H9 (cell line): ENCODE results near the gene TNK2. TPM values are rescaled to one million over a fixed set of nuclear protein-coding genes. Genes with fewer than 3 reads are reported as not detected.

Source experiments
- DNase-seq: peaks from one replicate; pipeline ENCODE4 v3.0.0-alpha.2; 2017
- H2AFZ ChIP-seq: one replicate; pipeline ENCODE4 v1.6.1; 2013; ENCODE audit warnings: mild to moderate bottlenecking, low read length, control low read depth, moderate library complexity
- H2AK5ac ChIP-seq: 2 replicates; pipeline ENCODE4 v1.6.1; 2013; ENCODE audit warnings: low read length, control low read depth, mixed read lengths; ENCODE audit not compliant: insufficient read length
- H2BK120ac ChIP-seq: one replicate; pipeline ENCODE4 v1.6.1; 2013; ENCODE audit warnings: low read depth, mild to moderate bottlenecking, low read length, control low read depth, inconsistent platforms; ENCODE audit not compliant: poor library complexity, severe bottlenecking
- H2BK12ac ChIP-seq: 2 replicates; pipeline ENCODE4 v1.6.1; 2013; ENCODE audit warnings: low read length, control low read depth, mixed read lengths, low read depth; ENCODE audit not compliant: insufficient read length
- H2BK15ac ChIP-seq: 2 replicates; pipeline ENCODE4 v1.6.1; 2013; ENCODE audit warnings: low read depth, low read length, control low read depth
- H2BK20ac ChIP-seq: one replicate; pipeline ENCODE4 v1.6.1; 2013; ENCODE audit warnings: low read depth, mild to moderate bottlenecking, low read length, control low read depth, inconsistent platforms; ENCODE audit not compliant: poor library complexity, severe bottlenecking
- H2BK5ac ChIP-seq: 2 replicates; pipeline ENCODE4 v1.6.1; 2013; ENCODE audit warnings: low read length, control low read depth, mixed read lengths; ENCODE audit not compliant: insufficient read length
- H3K14ac ChIP-seq: 2 replicates; pipeline ENCODE4 v1.6.1; 2013; ENCODE audit warnings: low read length, control low read depth; ENCODE audit not compliant: insufficient read depth
- H3K18ac ChIP-seq: 2 replicates; pipeline ENCODE4 v1.6.1; 2013; ENCODE audit warnings: low read depth, mild to moderate bottlenecking, mixed read lengths, low read length, control low read depth; ENCODE audit not compliant: insufficient read length
- H3K23ac ChIP-seq: 2 replicates; pipeline ENCODE4 v1.6.1; 2013; ENCODE audit warnings: low read length, control low read depth, mixed read lengths, low read depth; ENCODE audit not compliant: insufficient read length
- H3K23me2 ChIP-seq: 2 replicates; pipeline ENCODE4 v1.6.1; 2013; ENCODE audit warnings: low read depth, mild to moderate bottlenecking, mixed read lengths, low read length, control low read depth; ENCODE audit not compliant: insufficient read length, poor library complexity, severe bottlenecking
- H3K27ac ChIP-seq: 2 replicates; pipeline ENCODE4 v1.5.1; 2013; ENCODE audit warnings: low read length, control low read depth, mixed read lengths, low read depth; ENCODE audit not compliant: insufficient read length
- H3K27me3 ChIP-seq: 2 replicates; pipeline ENCODE4 v1.6.1; 2013; ENCODE audit warnings: low read length, control low read depth, inconsistent platforms; ENCODE audit not compliant: insufficient read depth
- H3K4ac ChIP-seq: 2 replicates; pipeline ENCODE4 v1.6.1; 2013; ENCODE audit warnings: low read depth, mild to moderate bottlenecking, control low read depth, inconsistent platforms, low read length, moderate library complexity
- H3K4me1 ChIP-seq: 2 replicates; pipeline ENCODE4 v1.6.1; 2013; ENCODE audit warnings: low read length, control low read depth, inconsistent platforms; ENCODE audit not compliant: insufficient read depth
- H3K4me2 ChIP-seq: 2 replicates; pipeline ENCODE4 v1.6.1; 2013; ENCODE audit warnings: low read length, control low read depth, mixed read lengths; ENCODE audit not compliant: insufficient read length, insufficient read depth
- H3K56ac ChIP-seq: 2 replicates; pipeline ENCODE4 v1.6.1; 2013; ENCODE audit warnings: low read depth, mild to moderate bottlenecking, mixed read lengths, low read length, control low read depth; ENCODE audit not compliant: insufficient read length
- H3K79me1 ChIP-seq: 2 replicates; pipeline ENCODE4 v1.6.1; 2013; ENCODE audit warnings: low read depth, mild to moderate bottlenecking, moderate library complexity, low read length, control low read depth, inconsistent platforms; ENCODE audit not compliant: insufficient read depth, poor library complexity, severe bottlenecking
- H3K79me2 ChIP-seq: 2 replicates; pipeline ENCODE4 v1.6.1; 2013; ENCODE audit warnings: low read length, control low read depth, inconsistent platforms; ENCODE audit not compliant: insufficient read depth
- H3K9ac ChIP-seq: 2 replicates; pipeline ENCODE4 v1.6.1; 2013; ENCODE audit warnings: low read length, control low read depth, mixed read lengths; ENCODE audit not compliant: insufficient read length; ENCODE audit errors: extremely low read depth
- H3K9me3 ChIP-seq: one replicate; pipeline ENCODE4 v1.6.1; 2013; ENCODE audit warnings: low read depth, low read length, inconsistent platforms; ENCODE audit not compliant: control insufficient read depth
- H3T11ph ChIP-seq: one replicate; pipeline ENCODE4 v1.6.1; 2013; ENCODE audit warnings: mild to moderate bottlenecking, low read length, control low read depth, inconsistent platforms
- H4K20me1 ChIP-seq: one replicate; pipeline ENCODE4 v1.6.1; 2013; ENCODE audit not compliant: control insufficient read depth, insufficient read length, insufficient read depth
- H4K5ac ChIP-seq: 2 replicates; pipeline ENCODE4 v1.6.1; 2013; ENCODE audit warnings: low read depth, mild to moderate bottlenecking, mixed read lengths, low read length, control low read depth; ENCODE audit not compliant: insufficient read length
- H4K8ac ChIP-seq: replicated peaks from 2 replicates; pipeline ENCODE4 v1.6.1; 2013; ENCODE audit warnings: low read length, control low read depth, mixed read lengths, low read depth; ENCODE audit not compliant: insufficient read length
- H4K91ac ChIP-seq: 2 replicates; pipeline ENCODE4 v1.6.1; 2013; ENCODE audit warnings: low read depth, mild to moderate bottlenecking, moderate library complexity, mixed read lengths, low read length, control low read depth; ENCODE audit not compliant: insufficient read length
- H3K27ac Mint-ChIP-seq, 3 experiments: 2 replicates in 2 of 3; 3 replicates in 1 of 3; pipeline ENCODE4 v1.8.0; 2020 to 2021; ENCODE audit warnings: mixed read lengths in 3 of 3, mild to moderate bottlenecking in 1 of 3, moderate library complexity in 1 of 3
- H3K27me3 Mint-ChIP-seq: 2 replicates; pipeline ENCODE4 v1.8.0; 2021; ENCODE audit warnings: low read depth, mild to moderate bottlenecking, moderate library complexity, mixed read lengths
- H3K36me3 Mint-ChIP-seq, 3 experiments: 2 replicates in 2 of 3; 3 replicates in 1 of 3; pipeline ENCODE4 v1.8.0; 2020 to 2021; ENCODE audit warnings: low read depth in 3 of 3, mixed read lengths in 3 of 3; ENCODE audit not compliant: insufficient read depth in 1 of 3
- H3K4me1 Mint-ChIP-seq, 2 experiments: 2 replicates each; pipeline ENCODE4 v1.8.0; 2020; ENCODE audit warnings: mixed read lengths in 2 of 2
- H3K4me3 Mint-ChIP-seq, 2 experiments: 2 replicates in 1 of 2; 3 replicates in 1 of 2; pipeline ENCODE4 v1.8.0; 2020 to 2021; ENCODE audit warnings: mild to moderate bottlenecking in 2 of 2, mixed read lengths in 2 of 2, moderate library complexity in 1 of 2
- H3K9me3 Mint-ChIP-seq, 2 experiments: 2 replicates in 1 of 2; 3 replicates in 1 of 2; pipeline ENCODE4 v1.8.0; 2020; ENCODE audit warnings: mild to moderate bottlenecking in 2 of 2, mixed read lengths in 2 of 2, moderate library complexity in 1 of 2
- WGBS: extraction: QIAGEN DNeasy Blood & Tissue Kit; methylation state at CpG from one replicate; pipeline ENCODE4 v1.1.7; 2013; ENCODE audit warnings: missing lambda C conversion rate, low lambda C conversion rate, mixed read lengths; ENCODE audit not compliant: insufficient read length; ENCODE audit errors: extremely low coverage; 5-methylcytosine and 5-hydroxymethylcytosine counted together
- total RNA-seq: library from RNA; stranded (reverse); gene quantifications from 2 replicates; pipeline ENCODE4 v1.2.1, GENCODE V29; 2021
- TF ChIP-seq, protein P1 (sequence below): fragments of 200-600 bp; sonication (generic); conservative IDR thresholded peaks from 3 replicates; pipeline ENCODE4 v1.8.0; 2021; ENCODE audit warnings: antibody characterized with exemption, mild to moderate bottlenecking

TNK2 gene
- total RNA-seq, 1 experiment from 2014 or later: 34.5 TPM

DNA sequence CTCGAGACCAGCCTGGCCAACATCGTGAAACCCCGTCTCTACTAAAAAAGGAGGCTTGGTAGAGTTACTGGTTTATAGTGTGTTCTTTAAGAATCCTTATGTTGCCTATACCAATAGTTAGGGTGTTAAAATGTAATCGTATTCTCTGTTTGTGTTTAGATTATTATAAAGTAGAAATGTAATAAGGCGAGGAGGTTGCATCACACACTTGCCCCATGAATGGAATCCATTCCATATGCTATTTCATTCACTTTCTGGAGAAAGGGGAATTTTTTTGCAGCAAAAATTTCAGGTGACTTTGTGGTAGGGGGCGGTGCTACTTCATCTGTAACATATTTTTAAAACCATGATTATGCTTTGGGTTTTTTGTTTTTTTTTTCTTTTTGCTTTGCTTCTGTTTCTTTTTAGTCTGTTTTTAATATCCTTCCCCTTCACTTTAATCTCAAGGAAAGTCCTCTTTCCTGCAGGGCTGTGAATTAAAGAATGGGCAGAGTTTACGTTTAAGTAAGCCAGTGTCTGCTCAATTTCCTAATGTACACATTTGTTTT, 63.6 kb downstream of the TNK2 start:
- DNase-seq: no peak
- Histone ChIP-seq H3K79me2 (no peaks in the 10 kb centered on the region), H2BK120ac (no peak overlapping the region), H3K23ac (no peak overlapping the region), H2BK20ac (no peak overlapping the region), H3K4ac (no peak overlapping the region), H2BK5ac (no peak overlapping the region), H4K20me1 (no peaks in the 10 kb centered on the region), H2BK12ac (no peak overlapping the region), H4K5ac (no peak overlapping the region), H3K4me2 (no peak overlapping the region), H2BK15ac (no peak overlapping the region), H3T11ph (no peak overlapping the region), H3K23me2 (no peaks in the 10 kb centered on the region), H3K9me3 (no peaks in the 10 kb centered on the region), H3K56ac (no peak overlapping the region), H3K18ac (no peak overlapping the region), H3K9ac (no peak overlapping the region), H3K14ac (no peak overlapping the region), H4K8ac (no peak overlapping the region), H4K91ac (no peak overlapping the region), H3K27ac (no peak overlapping the region), H2AFZ (no peak overlapping the region), H3K79me1 (no peaks in the 10 kb centered on the region), H3K4me1 (no peaks in the 10 kb centered on the region), H3K27me3 (no peaks in the 10 kb centered on the region), H2AK5ac (no peak overlapping the region)
- H3K27ac Mint-ChIP-seq: peak overlapping the region in 1 of 3 experiments; percentile 44; a peak in 1 of 7 replicates
- H3K4me1 Mint-ChIP-seq: peaks cover 9 to 11% of the 10 kb centered on the region in 2 experiments
- H3K4me3 Mint-ChIP-seq: no peak overlapping the region; a peak in 1 of 5 replicates
- peaks cover 4% of the 10 kb centered on the region; the same call in 1 of the 2 replicates for H3K27me3 Mint-ChIP-seq
- no peaks in the 10 kb centered on the region for H3K9me3 Mint-ChIP-seq
- TF ChIP-seq, protein P1, sequence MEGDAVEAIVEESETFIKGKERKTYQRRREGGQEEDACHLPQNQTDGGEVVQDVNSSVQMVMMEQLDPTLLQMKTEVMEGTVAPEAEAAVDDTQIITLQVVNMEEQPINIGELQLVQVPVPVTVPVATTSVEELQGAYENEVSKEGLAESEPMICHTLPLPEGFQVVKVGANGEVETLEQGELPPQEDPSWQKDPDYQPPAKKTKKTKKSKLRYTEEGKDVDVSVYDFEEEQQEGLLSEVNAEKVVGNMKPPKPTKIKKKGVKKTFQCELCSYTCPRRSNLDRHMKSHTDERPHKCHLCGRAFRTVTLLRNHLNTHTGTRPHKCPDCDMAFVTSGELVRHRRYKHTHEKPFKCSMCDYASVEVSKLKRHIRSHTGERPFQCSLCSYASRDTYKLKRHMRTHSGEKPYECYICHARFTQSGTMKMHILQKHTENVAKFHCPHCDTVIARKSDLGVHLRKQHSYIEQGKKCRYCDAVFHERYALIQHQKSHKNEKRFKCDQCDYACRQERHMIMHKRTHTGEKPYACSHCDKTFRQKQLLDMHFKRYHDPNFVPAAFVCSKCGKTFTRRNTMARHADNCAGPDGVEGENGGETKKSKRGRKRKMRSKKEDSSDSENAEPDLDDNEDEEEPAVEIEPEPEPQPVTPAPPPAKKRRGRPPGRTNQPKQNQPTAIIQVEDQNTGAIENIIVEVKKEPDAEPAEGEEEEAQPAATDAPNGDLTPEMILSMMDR: no peak
- WGBS: no CpG with 5 or more reads among the region's 7 CpGs
- H3K36me3 Mint-ChIP-seq: no peaks in the 10 kb centered on the region
